Uterus (tissue), 2 donors: ENCODE data around the gene ACOT7.

Experiments used
- CTCF ChIP-seq, 4 experiments: fragments of 200-600 bp in 2 of 4; fragments of 450-650 bp in 2 of 4; sonication (generic) in 2 of 4; IDR thresholded peaks; one replicate each; pipeline ENCODE4 v1.5.1; 2016 to 2019; ENCODE audit warnings: antibody characterized with exemption in 4 of 4, mild to moderate bottlenecking in 2 of 4, moderate library complexity in 1 of 4
- POLR2A ChIP-seq, 2 donors: fragments of 450-650 bp; IDR thresholded peaks; one replicate each; pipeline ENCODE4 v1.6.1; 2016; ENCODE audit warnings: antibody characterized with exemption in 2 of 2, mild to moderate bottlenecking in 1 of 2, moderate library complexity in 1 of 2

DNA sequence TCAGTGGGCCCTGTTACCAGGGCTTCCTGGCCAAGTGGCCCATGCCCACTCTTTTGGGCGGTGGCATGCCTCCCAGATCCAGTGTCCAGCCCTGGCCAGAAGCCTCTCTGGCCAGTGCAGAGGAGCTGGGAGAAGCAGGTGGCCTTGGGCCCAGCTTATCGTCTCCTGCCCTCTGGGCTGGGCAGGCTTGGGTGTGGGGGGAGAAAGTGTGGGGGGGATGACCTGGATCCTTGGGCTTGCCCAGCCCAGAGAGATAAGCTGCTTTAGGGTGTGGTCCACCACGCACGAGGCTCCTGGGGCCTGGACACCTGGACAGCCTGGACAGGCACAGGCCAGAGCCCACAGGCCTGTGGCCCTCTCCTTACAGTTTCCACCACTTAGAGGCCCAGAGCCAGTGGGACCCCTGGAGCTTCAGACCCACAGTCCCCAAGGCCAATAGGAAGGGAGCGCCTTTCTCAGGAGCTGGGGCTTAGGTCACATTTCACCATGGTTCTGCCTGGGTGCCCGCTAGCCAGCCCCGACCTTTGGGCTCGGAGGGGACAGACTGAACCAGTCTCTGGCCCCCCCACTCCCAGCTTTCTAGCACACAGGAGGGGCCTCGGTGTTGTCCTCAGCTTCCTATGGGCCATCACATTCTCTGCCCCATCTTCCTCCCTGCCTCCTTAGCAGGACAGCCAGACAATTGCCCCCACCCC, 32.9 kb upstream of the ACOT7 start:
- TF ChIP-seq CTCF (IDR thresholded peaks at IDR 0.05), result no peak
- TF ChIP-seq POLR2A (IDR thresholded peaks at IDR 0.05), result no peak
